DOHH2 (cell line): ENCODE measurements around the gene TNK1.

Experiments
- H3F3A ChIP-seq: fragments of 200-600 bp; sonication (generic), shearing (Covaris generic); 2 replicates; pipeline ENCODE4 v1.6.0; 2016; ENCODE audit warnings: antibody characterized with exemption, mild to moderate bottlenecking; ENCODE audit not compliant: control insufficient read depth, insufficient read depth
- H3K27ac ChIP-seq: fragments of 200-600 bp; sonication (generic); 2 replicates; pipeline ENCODE4 v1.5.1; 2014; ENCODE audit warnings: low read depth, mild to moderate bottlenecking, low read length, moderate library complexity
- H3K27me3 ChIP-seq: fragments of 200-600 bp; sonication (generic); 2 replicates; pipeline ENCODE4 v1.6.1; 2014; ENCODE audit warnings: mild to moderate bottlenecking, low read length, mixed read lengths; ENCODE audit not compliant: control insufficient read depth
- H3K36me3 ChIP-seq: fragments of 200-600 bp; sonication (generic); 2 replicates; pipeline ENCODE4 v1.6.1; 2014; ENCODE audit warnings: mild to moderate bottlenecking, low read length, moderate library complexity, mixed read lengths; ENCODE audit not compliant: control insufficient read depth
- H3K4me1 ChIP-seq: fragments of 200-600 bp; sonication (generic); 2 replicates; pipeline ENCODE4 v1.6.1; 2014; ENCODE audit warnings: mild to moderate bottlenecking, low read length, mixed read lengths; ENCODE audit not compliant: control insufficient read depth
- H3K4me2 ChIP-seq: fragments of 200-600 bp; sonication (generic); 2 replicates; pipeline ENCODE4 v1.6.0; 2014; ENCODE audit warnings: mild to moderate bottlenecking, low read length, moderate library complexity
- H3K4me3 ChIP-seq: fragments of 200-600 bp; sonication (generic); 2 replicates; pipeline ENCODE4 v1.5.1; 2014; ENCODE audit warnings: mild to moderate bottlenecking, low read length, mixed read lengths
- H3K79me2 ChIP-seq: fragments of 200-600 bp; sonication (generic); 2 replicates; pipeline ENCODE4 v1.6.1; 2014; ENCODE audit warnings: mild to moderate bottlenecking, low read length, mixed read lengths; ENCODE audit not compliant: control insufficient read depth
- H3K9me2 ChIP-seq: fragments of 200-600 bp; sonication (generic); replicated peaks from 2 replicates; pipeline ENCODE4 v1.6.1; 2014; ENCODE audit warnings: mild to moderate bottlenecking, low read length, mixed read lengths; ENCODE audit not compliant: control insufficient read depth
- H3K9me3 ChIP-seq: fragments of 200-600 bp; sonication (generic); 2 replicates; pipeline ENCODE4 v1.6.1; 2014; ENCODE audit warnings: antibody characterized with exemption, low read length, mixed read lengths; ENCODE audit not compliant: control insufficient read depth, insufficient read depth
- H4K20me1 ChIP-seq: fragments of 200-600 bp; sonication (generic); 2 replicates; pipeline ENCODE4 v1.6.0; 2014; ENCODE audit warnings: low read depth, mild to moderate bottlenecking, antibody characterized with exemption, low read length, moderate library complexity; ENCODE audit not compliant: control insufficient read depth, insufficient read depth
- CTCF ChIP-seq: fragments of 200-600 bp; sonication (generic); IDR thresholded peaks from one replicate; pipeline ENCODE4 v1.5.1; 2014; ENCODE audit warnings: antibody characterized with exemption, mild to moderate bottlenecking, low read depth, low read length; ENCODE audit not compliant: poor library complexity, severe bottlenecking
- EZH2phosphoT487 ChIP-seq: fragments of 200-600 bp; sonication (generic); IDR thresholded peaks from 2 replicates; pipeline ENCODE4 v1.6.1; 2017; ENCODE audit warnings: borderline replicate concordance, mild to moderate bottlenecking, antibody characterized with exemption, low read length, moderate library complexity, mixed read lengths

TNK1 gene

GRCh38 chr17:7432296-7432695 lies 51.4 kb downstream of the TNK1 start:
- Histone ChIP-seq H3K27me3 (no peaks in the 10 kb centered on the region), H3K27ac (no peak overlapping the region), H3K4me2 (no peak overlapping the region), H3K9me3 (no peaks in the 10 kb centered on the region), H3F3A (no peaks in the 10 kb centered on the region), H3K4me3 (no peak overlapping the region), H3K79me2 (peaks cover 10% of the 10 kb centered on the region), H3K36me3 (no peaks in the 10 kb centered on the region), H3K9me2 (no peaks in the 10 kb centered on the region), H3K4me1 (peaks cover 15% of the 10 kb centered on the region), H4K20me1 (no peaks in the 10 kb centered on the region)
- no peak for TF ChIP-seq EZH2phosphoT487
- no peak for TF ChIP-seq CTCF

GRCh38 chr17:7435676-7436555 lies 55.0 kb downstream of the TNK1 start:
- H3K4me1 ChIP-seq: peaks cover 50% of the 10 kb centered on the region
- H3K4me3 ChIP-seq: peak overlapping the region; percentile 80
- H3K27ac ChIP-seq: peak overlapping the region; percentile 65
- no peaks in the 10 kb centered on the region for H3K9me3 ChIP-seq
- H3K4me2 ChIP-seq: peak overlapping the region; percentile 94
- no peak for TF ChIP-seq EZH2phosphoT487
- peak; percentile 71 for TF ChIP-seq CTCF
- no peaks in the 10 kb centered on the region for H3F3A ChIP-seq
- no peaks in the 10 kb centered on the region for H3K36me3 ChIP-seq
- H3K27me3 ChIP-seq: peaks cover 29% of the 10 kb centered on the region
- no peaks in the 10 kb centered on the region for H3K9me2 ChIP-seq
- 0 out of 2 replicates have a peak, but pooled peaks cover 5% of the 10 kb centered on the region for H4K20me1 ChIP-seq
- H3K79me2 ChIP-seq: peaks cover 10% of the 10 kb centered on the region

GRCh38 chr17:7436556-7437368 lies 55.9 kb downstream of the TNK1 start:
- Histone ChIP-seq H3K4me3 (peak overlapping the region; percentile 80), H3K9me3 (no peaks in the 10 kb centered on the region), H3K79me2 (peaks cover 10% of the 10 kb centered on the region), H3K36me3 (no peaks in the 10 kb centered on the region), H3K9me2 (no peaks in the 10 kb centered on the region), H3K4me2 (peak overlapping the region; percentile 94), H3K4me1 (peaks cover 51% of the 10 kb centered on the region), H3F3A (no peaks in the 10 kb centered on the region), H4K20me1 (0 out of 2 replicates have a peak, but pooled peaks cover 5% of the 10 kb centered on the region), H3K27ac (no peak overlapping the region), H3K27me3 (peaks cover 35% of the 10 kb centered on the region)
- TF ChIP-seq CTCF (peak; percentile 75), EZH2phosphoT487 (no peak)
